ENCODE data around the gene PDPN.

DNA sequence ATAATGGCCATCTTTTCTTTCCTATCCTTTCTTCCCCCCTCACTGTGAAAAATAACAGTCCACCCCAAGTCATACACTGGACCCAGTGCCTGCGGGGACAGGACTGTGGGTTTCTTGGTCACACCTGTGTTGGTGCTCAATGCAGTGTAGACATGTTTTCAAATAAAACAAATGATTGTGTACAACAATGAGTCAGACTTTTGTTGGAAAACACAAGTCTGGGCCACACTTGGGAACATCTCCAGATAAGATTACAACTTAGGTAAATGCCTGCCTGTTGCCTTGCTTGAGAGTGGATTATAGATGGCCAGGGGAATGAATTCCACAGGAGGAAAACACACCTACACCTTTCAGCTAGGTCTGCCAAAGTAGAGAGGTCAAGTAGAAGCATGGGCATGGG is 34.1 kb downstream of the PDPN start:
- TF ChIP-seq, protein P1, sequence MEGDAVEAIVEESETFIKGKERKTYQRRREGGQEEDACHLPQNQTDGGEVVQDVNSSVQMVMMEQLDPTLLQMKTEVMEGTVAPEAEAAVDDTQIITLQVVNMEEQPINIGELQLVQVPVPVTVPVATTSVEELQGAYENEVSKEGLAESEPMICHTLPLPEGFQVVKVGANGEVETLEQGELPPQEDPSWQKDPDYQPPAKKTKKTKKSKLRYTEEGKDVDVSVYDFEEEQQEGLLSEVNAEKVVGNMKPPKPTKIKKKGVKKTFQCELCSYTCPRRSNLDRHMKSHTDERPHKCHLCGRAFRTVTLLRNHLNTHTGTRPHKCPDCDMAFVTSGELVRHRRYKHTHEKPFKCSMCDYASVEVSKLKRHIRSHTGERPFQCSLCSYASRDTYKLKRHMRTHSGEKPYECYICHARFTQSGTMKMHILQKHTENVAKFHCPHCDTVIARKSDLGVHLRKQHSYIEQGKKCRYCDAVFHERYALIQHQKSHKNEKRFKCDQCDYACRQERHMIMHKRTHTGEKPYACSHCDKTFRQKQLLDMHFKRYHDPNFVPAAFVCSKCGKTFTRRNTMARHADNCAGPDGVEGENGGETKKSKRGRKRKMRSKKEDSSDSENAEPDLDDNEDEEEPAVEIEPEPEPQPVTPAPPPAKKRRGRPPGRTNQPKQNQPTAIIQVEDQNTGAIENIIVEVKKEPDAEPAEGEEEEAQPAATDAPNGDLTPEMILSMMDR (IDR thresholded peaks at IDR 0.05) = no peak
- no peak for TF ChIP-seq POLR2A (IDR thresholded peaks at IDR 0.05)
